Measurements from ENCODE around the gene ZNF282.

ZNF282 gene

DNA sequence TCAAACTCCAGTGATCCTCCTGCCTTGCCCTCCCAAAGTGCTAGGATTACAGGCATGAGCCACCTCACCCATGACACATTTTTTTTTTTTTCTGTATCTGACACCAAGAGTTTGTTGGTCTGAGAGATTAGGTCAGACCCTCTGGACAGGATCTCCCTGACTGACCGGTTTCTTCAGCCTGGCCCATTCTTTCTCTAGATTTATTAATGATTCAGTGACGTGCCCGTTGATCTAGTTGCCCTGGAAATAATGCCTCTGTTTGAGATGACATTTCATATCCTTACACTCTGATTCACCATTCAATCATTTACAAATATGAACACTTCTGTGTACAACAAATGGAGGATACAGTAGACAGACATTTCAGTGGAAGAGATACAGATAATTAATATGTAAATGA, 42.7 kb downstream of the ZNF282 start:
- no peaks in the 10 kb centered on the region for H3K9me2 ChIP-seq (replicated peaks; ENCODE audit: insufficient read depth, low read length)
- peaks cover 28% of the 10 kb centered on the region for H3K79me2 ChIP-seq (ENCODE audit: insufficient read depth, low read length)
- no peaks in the 10 kb centered on the region for H3K9me3 ChIP-seq (ENCODE audit: insufficient read depth, low read length)
- H3F3A ChIP-seq (ENCODE audit: insufficient read depth) = no peaks in the 10 kb centered on the region
- H3K9ac ChIP-seq (ENCODE audit: low read length) = no peak overlapping the region
- H3K27me3 ChIP-seq (ENCODE audit: low read length) = no peaks in the 10 kb centered on the region
- H2AFZ ChIP-seq (ENCODE audit: low read depth, low read length, severe bottlenecking) = no peak overlapping the region
- H3K4me3 ChIP-seq (ENCODE audit: insufficient read depth, low read length, poor library complexity, severe bottlenecking) = no peak overlapping the region
- no peak overlapping the region for H3K27ac ChIP-seq (ENCODE audit: low read depth, low read length)
- H3K4me2 ChIP-seq (ENCODE audit: low read depth, low read length, poor library complexity, severe bottlenecking) = no peak overlapping the region
- no peaks in the 10 kb centered on the region for H3K36me3 ChIP-seq (ENCODE audit: low read length)
- TF ChIP-seq, protein P1, sequence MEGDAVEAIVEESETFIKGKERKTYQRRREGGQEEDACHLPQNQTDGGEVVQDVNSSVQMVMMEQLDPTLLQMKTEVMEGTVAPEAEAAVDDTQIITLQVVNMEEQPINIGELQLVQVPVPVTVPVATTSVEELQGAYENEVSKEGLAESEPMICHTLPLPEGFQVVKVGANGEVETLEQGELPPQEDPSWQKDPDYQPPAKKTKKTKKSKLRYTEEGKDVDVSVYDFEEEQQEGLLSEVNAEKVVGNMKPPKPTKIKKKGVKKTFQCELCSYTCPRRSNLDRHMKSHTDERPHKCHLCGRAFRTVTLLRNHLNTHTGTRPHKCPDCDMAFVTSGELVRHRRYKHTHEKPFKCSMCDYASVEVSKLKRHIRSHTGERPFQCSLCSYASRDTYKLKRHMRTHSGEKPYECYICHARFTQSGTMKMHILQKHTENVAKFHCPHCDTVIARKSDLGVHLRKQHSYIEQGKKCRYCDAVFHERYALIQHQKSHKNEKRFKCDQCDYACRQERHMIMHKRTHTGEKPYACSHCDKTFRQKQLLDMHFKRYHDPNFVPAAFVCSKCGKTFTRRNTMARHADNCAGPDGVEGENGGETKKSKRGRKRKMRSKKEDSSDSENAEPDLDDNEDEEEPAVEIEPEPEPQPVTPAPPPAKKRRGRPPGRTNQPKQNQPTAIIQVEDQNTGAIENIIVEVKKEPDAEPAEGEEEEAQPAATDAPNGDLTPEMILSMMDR (IDR thresholded peaks at IDR 0.05; ENCODE audit: insufficient read depth, low read length, poor library complexity, severe bottlenecking) = no peak
- TF ChIP-seq EZH2phosphoT487 (conservative IDR thresholded peaks at IDR 0.05; ENCODE audit: low read length) = no peak
- H4K20me1 ChIP-seq (ENCODE audit: low read depth, low read length) = no peaks in the 10 kb centered on the region

DNA sequence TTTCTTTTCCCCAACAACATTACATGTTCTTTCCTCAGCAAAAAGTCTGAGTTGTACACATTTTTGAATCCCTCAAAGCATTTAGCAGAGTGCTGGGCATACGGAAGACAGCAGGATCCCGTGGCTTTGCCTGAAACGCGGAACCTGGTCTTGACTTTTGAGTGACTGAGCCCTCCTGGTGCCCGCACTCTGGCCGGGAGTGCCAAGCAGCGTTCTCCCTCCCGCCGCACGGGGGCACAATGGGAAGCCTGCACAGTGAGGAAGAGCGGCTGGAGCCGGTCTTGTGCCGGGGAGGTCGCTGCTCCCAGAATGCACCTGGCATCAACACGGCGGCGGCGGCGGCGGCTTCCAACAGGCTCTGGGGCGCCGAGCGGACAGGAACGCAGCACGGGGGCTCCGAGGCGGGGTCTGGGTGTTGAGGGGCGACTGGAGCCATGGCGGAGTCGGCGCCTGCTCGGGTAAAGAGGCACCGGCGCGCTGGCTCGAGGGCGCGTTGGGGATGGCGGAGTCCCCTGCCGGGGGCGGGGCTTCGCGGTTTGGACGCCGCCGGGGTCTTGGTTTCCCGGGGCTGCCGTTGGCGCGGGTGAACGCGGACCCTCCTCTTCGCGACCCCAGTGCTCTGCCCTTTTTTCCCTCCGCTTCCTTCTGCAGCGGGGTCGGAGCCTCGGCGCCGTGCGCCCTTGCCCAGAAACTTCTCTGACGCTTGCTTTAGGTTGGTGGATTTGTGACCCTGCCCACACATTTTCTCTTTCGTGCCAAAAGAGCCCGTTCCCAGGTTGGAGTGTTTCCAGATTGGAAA, 44.2 kb downstream of the ZNF282 start, which contains the start of gene ZNF212:
Gene ZNF212, plus strand, starts transcription at position 307 of the 799 bp plus-strand sequence. Its CDS starts 128 bp downstream, at position 435.
- Histone ChIP-seq H4K20me1 (ENCODE audit: low read depth, low read length) (no peaks in the 10 kb centered on the region), H3K27me3 (ENCODE audit: low read length) (no peaks in the 10 kb centered on the region), H3F3A (ENCODE audit: insufficient read depth) (no peaks in the 10 kb centered on the region), H3K9me3 (ENCODE audit: insufficient read depth, low read length) (no peaks in the 10 kb centered on the region), H2AFZ (ENCODE audit: low read depth, low read length, severe bottlenecking) (peak within 1 kb of the TSS; percentile 85), H3K79me2 (ENCODE audit: insufficient read depth, low read length) (peaks cover 31% of the 10 kb centered on the region), H3K9ac (ENCODE audit: low read length) (peak within 1 kb of the TSS; percentile 73), H3K4me2 (ENCODE audit: low read depth, low read length, poor library complexity, severe bottlenecking) (peak within 1 kb of the TSS; percentile 77), H3K36me3 (ENCODE audit: low read length) (no peaks in the 10 kb centered on the region), H3K27ac (ENCODE audit: low read depth, low read length) (no peak within 1 kb of the TSS), H3K9me2 (replicated peaks; ENCODE audit: insufficient read depth, low read length) (no peaks in the 10 kb centered on the region), H3K4me3 (ENCODE audit: insufficient read depth, low read length, poor library complexity, severe bottlenecking) (peak within 1 kb of the TSS; percentile 81)
- TF ChIP-seq, protein P1 (IDR thresholded peaks at IDR 0.05; ENCODE audit: insufficient read depth, low read length, poor library complexity, severe bottlenecking) = peak; percentile 64
- no peak for TF ChIP-seq EZH2phosphoT487 (conservative IDR thresholded peaks at IDR 0.05; ENCODE audit: low read length)

DNA sequence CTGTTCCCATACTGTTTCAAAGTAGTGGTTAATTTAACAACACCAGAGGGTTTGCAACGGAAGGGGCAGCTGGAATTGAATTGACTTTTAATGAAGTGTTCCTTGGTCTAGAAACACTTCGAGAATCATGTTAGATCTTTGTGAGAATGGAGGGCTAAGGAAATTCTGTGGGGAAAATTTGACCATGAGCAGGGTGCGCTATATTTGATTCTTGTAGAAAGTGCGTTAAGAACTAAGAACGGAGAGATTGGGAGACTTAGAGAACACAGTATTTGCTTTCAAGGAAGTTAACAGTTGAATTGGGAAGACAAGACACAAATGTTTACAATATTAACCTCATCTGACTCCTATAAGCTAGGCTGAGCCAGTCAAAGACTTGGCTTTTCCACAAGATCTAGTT, 45.3 kb downstream of the ZNF282 start:
- no peaks in the 10 kb centered on the region for H3K9me3 ChIP-seq (ENCODE audit: insufficient read depth, low read length)
- H3K9me2 ChIP-seq (replicated peaks; ENCODE audit: insufficient read depth, low read length) = no peaks in the 10 kb centered on the region
- no peak overlapping the region for H2AFZ ChIP-seq (ENCODE audit: low read depth, low read length, severe bottlenecking)
- peak overlapping the region; percentile 81 for H3K4me3 ChIP-seq (ENCODE audit: insufficient read depth, low read length, poor library complexity, severe bottlenecking)
- no peaks in the 10 kb centered on the region for H4K20me1 ChIP-seq (ENCODE audit: low read depth, low read length)
- H3K27me3 ChIP-seq (ENCODE audit: low read length) = no peaks in the 10 kb centered on the region
- TF ChIP-seq EZH2phosphoT487 (conservative IDR thresholded peaks at IDR 0.05; ENCODE audit: low read length) = no peak
- TF ChIP-seq, protein P1 (IDR thresholded peaks at IDR 0.05; ENCODE audit: insufficient read depth, low read length, poor library complexity, severe bottlenecking) = no peak
- H3K27ac ChIP-seq (ENCODE audit: low read depth, low read length) = no peak overlapping the region
- peaks cover 39% of the 10 kb centered on the region for H3K79me2 ChIP-seq (ENCODE audit: insufficient read depth, low read length)
- H3K9ac ChIP-seq (ENCODE audit: low read length) = peak overlapping the region; percentile 73
- peak overlapping the region; percentile 77 for H3K4me2 ChIP-seq (ENCODE audit: low read depth, low read length, poor library complexity, severe bottlenecking)
- no peaks in the 10 kb centered on the region for H3F3A ChIP-seq (ENCODE audit: insufficient read depth)
- H3K36me3 ChIP-seq (ENCODE audit: low read length) = no peaks in the 10 kb centered on the region

Data from SU-DHL-6 (cell line).